Colonic mucosa (tissue), 4 donors: ENCODE measurements around the gene KCNJ16. TPM values are rescaled to one million over a fixed set of nuclear protein-coding genes. Genes with fewer than 3 reads are reported as not detected.

Source experiments
- DNase-seq: peaks from one replicate; pipeline ENCODE4 v3.0.0-alpha.2; 2020
- H3K27ac ChIP-seq: fragments of 200-600 bp; one replicate; pipeline ENCODE4 v1.8.0; 2021
- H3K27me3 ChIP-seq: fragments of 200-600 bp; one replicate; pipeline ENCODE4 v1.8.0; 2021
- H3K36me3 ChIP-seq: fragments of 200-600 bp; one replicate; pipeline ENCODE4 v1.8.0; 2021
- H3K4me1 ChIP-seq: fragments of 200-600 bp; one replicate; pipeline ENCODE4 v1.8.0; 2021; ENCODE audit warnings: mild to moderate bottlenecking
- H3K4me3 ChIP-seq: fragments of 200-600 bp; one replicate; pipeline ENCODE4 v1.8.0; 2021
- H3K9ac ChIP-seq, 2 donors: one replicate each; pipeline ENCODE4 v1.7.0; 2013; ENCODE audit warnings: control low read depth in 2 of 2, low read depth in 2 of 2, low read length in 2 of 2
- H3K9me3 ChIP-seq: fragments of 200-600 bp; one replicate; pipeline ENCODE4 v1.8.0; 2021
- CTCF ChIP-seq: fragments of 200-600 bp; IDR thresholded peaks from one replicate; pipeline ENCODE4 v1.8.0; 2022; ENCODE audit warnings: antibody characterized with exemption, mild to moderate bottlenecking
- intact Hi-C: fragments of 100-400 bp; cut with DNase I; formaldehyde crosslinking; loops from one replicate; pipeline ENCODE4 v1.14.1; 2022
- total RNA-seq, 2 donors: library from RNA; stranded (reverse); fragmentation: NEBNext Ultra II Directional in 1 of 2; extraction: Animal tissue kit (Norgen Biotek cat#: 25700) in 1 of 2; gene quantifications; one replicate each; pipeline ENCODE4 v1.2.1, GENCODE V29; 2021
- donor health status: healthy.
- donor health status: DM: no; HTN: no; CAD: no.
- donor health status: DM: no; HTN: no; CAD: no.

Gene KCNJ16
- total RNA-seq, 2 donors from 2014 or later: 0.20 to 0.35 TPM

GRCh38 chr17:70115126-70115525, 40.1 kb downstream of the KCNJ16 start:
- H3K36me3 ChIP-seq: no peaks in the 10 kb centered on the region
- H3K4me1 ChIP-seq: no peaks in the 10 kb centered on the region
- no peaks in the 10 kb centered on the region for H3K9me3 ChIP-seq
- H3K27ac ChIP-seq: no peak overlapping the region
- no peak for TF ChIP-seq CTCF
- H3K9ac ChIP-seq: no peak overlapping the region
- intact Hi-C loops: no loop called here
- H3K27me3 ChIP-seq: no peaks in the 10 kb centered on the region
- DNase-seq: no peak
- H3K4me3 ChIP-seq: no peak overlapping the region

- intact Hi-C loops: no loop called here
- Histone ChIP-seq H3K36me3 (no peaks in the 10 kb centered on the region), H3K27ac (no peak overlapping the region), H3K27me3 (no peaks in the 10 kb centered on the region), H3K9ac (no peak overlapping the region), H3K4me3 (no peak overlapping the region), H3K4me1 (no peaks in the 10 kb centered on the region), H3K9me3 (no peaks in the 10 kb centered on the region)
- DNase-seq: no peak
- no peak for TF ChIP-seq CTCF
These were observed 41.9 kb downstream of the KCNJ16 start for GRCh38 chr17:70116919-70117318.

GRCh38 chr17:70119545-70119944, 44.5 kb downstream of the KCNJ16 start:
- H3K4me1 ChIP-seq: no peaks in the 10 kb centered on the region
- no peaks in the 10 kb centered on the region for H3K36me3 ChIP-seq
- intact Hi-C loops: no loop called here
- no peak overlapping the region for H3K27ac ChIP-seq
- H3K9ac ChIP-seq: no peak overlapping the region
- H3K9me3 ChIP-seq: no peaks in the 10 kb centered on the region
- no peaks in the 10 kb centered on the region for H3K27me3 ChIP-seq
- DNase-seq: no peak
- TF ChIP-seq CTCF: no peak
- H3K4me3 ChIP-seq: no peak overlapping the region

GRCh38 chr17:70119983-70120382, 45.0 kb downstream of the KCNJ16 start:
- no peak for TF ChIP-seq CTCF
- H3K27ac ChIP-seq: no peak overlapping the region
- no peaks in the 10 kb centered on the region for H3K27me3 ChIP-seq
- no peaks in the 10 kb centered on the region for H3K4me1 ChIP-seq
- no peaks in the 10 kb centered on the region for H3K36me3 ChIP-seq
- intact Hi-C loops: no loop called here
- H3K4me3 ChIP-seq: no peak overlapping the region
- DNase-seq: no peak
- H3K9me3 ChIP-seq: no peaks in the 10 kb centered on the region
- no peak overlapping the region for H3K9ac ChIP-seq

- no peak overlapping the region for H3K27ac ChIP-seq
- H3K9ac ChIP-seq: no peak overlapping the region
- no peaks in the 10 kb centered on the region for H3K9me3 ChIP-seq
- intact Hi-C loops: no loop called here
- H3K36me3 ChIP-seq: no peaks in the 10 kb centered on the region
- no peaks in the 10 kb centered on the region for H3K4me1 ChIP-seq
- TF ChIP-seq CTCF: no peak
- H3K4me3 ChIP-seq: no peak overlapping the region
- DNase-seq: no peak
- no peaks in the 10 kb centered on the region for H3K27me3 ChIP-seq
These were observed 45.4 kb downstream of the KCNJ16 start for GRCh38 chr17:70120425-70120824.

GRCh38 chr17:70121126-70121525, 46.1 kb downstream of the KCNJ16 start:
- Histone ChIP-seq H3K27ac (no peak overlapping the region), H3K4me3 (no peak overlapping the region), H3K27me3 (no peaks in the 10 kb centered on the region), H3K36me3 (no peaks in the 10 kb centered on the region), H3K9me3 (no peaks in the 10 kb centered on the region), H3K4me1 (no peaks in the 10 kb centered on the region), H3K9ac (no peak overlapping the region)
- intact Hi-C loops: no loop called here
- no peak for DNase-seq
- TF ChIP-seq CTCF: no peak
